ENCODE data around the gene SYCP1.
"Not testable (repeated sequence)": the region's sequence is repeated elsewhere in the genome, so short reads cannot be mapped to it uniquely, and the experiment has no call there.

The SYCP1 gene

DNA sequence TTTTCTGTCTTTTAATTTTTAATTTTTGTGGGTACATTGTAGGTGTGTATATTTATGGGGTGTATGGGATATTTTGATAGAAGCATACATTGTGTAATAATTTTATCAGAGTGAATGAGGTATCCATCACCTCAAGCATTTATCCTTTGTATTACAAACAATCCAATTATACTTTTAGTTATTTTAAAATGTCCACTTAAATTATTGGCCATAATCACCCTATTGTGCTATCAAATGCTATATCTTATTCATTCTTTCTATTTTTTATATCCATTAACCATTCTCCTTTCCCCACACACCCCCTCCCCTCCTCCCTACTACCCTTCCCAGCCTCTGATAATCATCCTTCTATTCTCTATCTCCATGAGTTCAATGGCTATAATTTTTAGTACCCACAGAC, 104.8 kb downstream of the SYCP1 start:
- DNase-seq (ENCODE audit: low read depth in 2 of 2): no peak

DNA sequence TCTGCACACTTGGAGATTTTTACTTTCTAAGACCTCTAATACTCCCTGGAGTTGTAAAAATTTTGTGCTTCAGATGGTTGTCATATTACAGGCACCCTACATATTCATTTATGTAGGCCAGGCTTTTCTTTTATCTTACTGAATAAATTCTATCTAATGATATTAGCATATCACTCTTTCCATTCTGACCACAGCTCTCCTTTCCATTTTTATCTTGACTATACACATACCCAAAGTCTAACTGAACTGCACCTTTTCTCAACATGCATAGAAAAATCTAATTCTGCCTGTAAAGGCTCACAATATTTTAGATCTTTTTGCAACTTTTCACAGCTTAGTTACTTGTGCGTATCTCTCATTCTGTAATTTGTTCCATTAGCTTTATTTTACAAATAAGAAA, 122.2 kb downstream of the SYCP1 start:
- DNase-seq (ENCODE audit: low read depth in 2 of 2): no peak

DNA sequence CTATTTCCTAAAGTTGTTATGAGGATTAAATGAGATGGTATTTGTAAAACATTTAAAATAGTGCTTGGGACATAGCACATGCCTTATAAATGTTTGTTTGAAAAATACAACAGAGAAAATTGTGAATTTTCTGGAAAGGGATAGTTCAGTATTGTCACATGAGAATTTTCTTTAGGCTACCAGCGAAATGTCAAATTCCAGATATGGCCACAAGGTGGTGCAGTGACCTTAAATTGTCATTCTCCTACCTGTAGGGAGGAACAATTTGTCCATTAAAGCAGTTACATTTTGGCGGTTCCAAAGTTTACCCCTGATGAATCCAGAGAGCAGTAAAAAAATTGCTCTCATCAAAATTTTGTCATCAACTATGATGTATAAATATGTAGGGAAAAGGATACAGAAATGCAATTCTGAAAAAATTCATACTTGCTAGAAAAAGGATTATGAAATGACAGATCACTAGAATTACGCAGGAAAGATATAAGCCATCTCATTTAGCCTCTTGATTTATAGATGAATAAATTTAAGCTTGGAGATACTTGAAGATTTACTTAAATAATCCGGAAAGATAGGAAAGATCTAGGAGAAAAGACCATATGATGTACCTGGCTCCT, 124.7 kb downstream of the SYCP1 start:
- peak; percentile 55 to 57 for DNase-seq (ENCODE audit: low read depth in 2 of 2)

DNA sequence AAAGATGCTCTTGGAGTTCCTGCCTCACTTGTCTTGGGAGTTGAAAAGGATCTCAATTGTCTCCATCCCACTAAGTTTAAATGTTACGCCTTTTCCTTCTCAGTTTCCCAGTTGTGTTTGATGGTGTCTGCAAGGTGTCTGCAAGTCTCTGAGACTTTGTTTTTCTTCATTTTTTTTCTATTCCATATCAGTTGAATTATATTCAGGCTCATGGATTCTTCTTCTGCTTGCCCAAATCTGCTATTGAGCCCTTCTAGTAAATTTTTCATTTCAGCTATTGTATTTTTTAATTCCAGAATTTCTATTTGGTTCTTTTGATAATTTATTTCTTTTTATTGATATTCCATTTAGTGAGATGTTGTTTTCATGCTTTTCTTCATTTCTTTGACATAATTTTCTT, 127.6 kb downstream of the SYCP1 start:
- no peak for DNase-seq (ENCODE audit: low read depth in 2 of 2)

DNA sequence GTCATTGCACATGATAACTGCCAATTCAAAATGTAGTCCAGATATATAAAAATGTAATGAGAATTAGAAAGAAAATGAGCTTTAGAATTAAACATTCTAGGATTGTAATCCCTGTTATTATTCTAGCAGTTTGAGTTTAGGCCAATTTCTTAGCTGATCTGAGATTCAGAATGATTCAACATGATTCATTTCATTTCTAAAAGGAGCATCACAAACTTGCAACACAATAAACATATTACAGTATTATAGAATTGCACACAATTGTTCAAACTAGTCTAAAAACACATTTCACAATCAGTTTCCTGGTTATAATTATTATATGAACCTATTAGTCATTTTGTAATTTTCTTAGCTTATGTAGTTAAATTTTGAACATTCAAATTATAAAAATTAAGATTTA, 131.6 kb downstream of the SYCP1 start:
- DNase-seq (ENCODE audit: low read depth in 2 of 2): no peak

DNA sequence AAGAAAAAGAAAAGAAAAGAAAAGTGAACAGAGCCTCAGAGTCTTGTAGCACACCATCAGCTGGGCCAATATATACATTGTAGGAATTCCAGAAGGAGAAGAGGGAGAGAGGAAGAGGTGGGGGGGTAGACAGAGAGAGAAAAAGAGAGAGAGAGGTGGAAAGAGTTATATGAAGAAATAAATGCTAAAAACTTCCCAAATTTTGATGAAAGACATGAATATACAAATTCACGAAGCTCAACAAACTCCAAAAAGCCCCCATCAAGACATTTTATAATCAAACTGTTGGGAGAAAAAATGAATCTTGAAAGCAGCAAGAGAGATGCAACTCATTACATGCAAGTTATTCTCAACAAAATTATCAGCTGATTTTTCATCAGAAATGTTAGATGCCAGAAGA, 133.4 kb downstream of the SYCP1 start:
- DNase-seq (ENCODE audit: low read depth in 2 of 2): no peak

DNA sequence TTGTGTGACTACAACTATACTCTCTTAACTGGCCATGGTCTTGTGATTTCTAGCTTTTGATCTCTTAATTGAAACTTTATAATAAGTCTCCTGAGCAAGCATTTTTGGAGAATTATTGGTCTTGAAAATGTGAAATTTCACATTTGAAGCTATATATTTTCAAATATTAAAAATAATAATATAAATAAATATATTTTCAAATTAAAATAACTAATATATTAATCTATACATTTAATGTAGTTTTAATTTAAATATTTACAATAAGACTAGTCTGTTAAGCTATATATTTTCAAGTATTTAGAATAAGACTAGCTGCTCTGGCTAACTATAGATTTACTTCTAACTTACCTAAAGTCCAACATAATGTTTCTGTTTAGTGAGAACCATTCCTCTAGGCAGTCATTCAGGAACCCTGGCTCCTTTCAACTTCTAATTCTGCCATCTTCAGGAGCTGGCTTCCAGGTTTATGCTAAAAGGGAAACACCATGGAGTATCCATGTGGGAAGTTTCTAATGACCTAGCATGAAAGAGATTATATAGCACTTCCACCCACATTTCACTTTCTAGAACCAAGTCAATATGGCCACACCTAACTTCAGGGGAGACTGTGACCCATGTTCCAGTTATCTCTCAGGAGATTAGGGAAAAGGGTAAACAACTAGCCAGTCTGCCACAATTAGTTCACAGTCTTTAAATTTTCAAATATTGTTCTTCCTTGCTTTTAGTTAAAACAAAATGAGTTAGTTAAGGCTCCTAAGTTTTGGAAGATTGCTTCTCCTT, 143.0 kb downstream of the SYCP1 start:
- no peak for DNase-seq (ENCODE audit: low read depth in 2 of 2)

DNA sequence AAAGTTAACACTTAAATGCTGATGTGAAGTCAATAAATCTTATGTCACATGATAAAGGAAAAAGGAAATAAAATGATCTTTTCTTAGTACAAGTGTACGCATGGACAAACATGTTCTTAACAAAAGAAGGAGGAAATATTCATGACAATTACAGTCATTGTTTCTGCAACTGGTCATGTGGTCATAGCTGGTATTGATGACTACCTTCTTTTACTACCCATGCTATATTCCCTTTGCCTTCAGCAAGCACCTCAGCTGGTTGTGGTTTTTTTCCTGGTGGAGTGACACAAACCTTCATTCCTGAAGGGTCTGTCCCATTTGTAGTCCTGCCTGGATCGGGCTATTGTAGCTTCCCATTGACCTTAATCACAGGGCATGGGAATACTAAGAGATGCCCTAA, 151.5 kb downstream of the SYCP1 start:
- DNase-seq (ENCODE audit: low read depth in 2 of 2): no peak

DNA sequence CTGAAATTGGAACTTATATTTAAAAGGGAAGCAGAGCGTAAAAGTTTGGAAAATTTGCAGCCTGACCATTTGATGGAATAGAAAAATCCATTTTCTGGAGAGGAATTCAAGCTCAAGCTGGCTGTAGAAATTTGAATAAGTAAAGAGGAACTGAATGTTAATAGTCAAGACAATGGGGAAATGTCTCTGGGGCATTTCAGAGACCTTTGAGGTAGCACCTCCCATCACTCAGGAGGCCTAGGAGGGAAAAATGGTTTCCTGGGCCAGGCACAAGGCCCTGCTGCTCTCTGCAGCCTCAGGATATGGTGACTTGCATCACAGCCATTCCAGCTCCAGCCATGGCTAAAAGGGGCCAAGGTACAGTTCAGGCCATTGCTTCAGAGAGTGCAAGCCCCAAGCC, 157.3 kb downstream of the SYCP1 start:
- DNase-seq (ENCODE audit: low read depth in 2 of 2): no peak

DNA sequence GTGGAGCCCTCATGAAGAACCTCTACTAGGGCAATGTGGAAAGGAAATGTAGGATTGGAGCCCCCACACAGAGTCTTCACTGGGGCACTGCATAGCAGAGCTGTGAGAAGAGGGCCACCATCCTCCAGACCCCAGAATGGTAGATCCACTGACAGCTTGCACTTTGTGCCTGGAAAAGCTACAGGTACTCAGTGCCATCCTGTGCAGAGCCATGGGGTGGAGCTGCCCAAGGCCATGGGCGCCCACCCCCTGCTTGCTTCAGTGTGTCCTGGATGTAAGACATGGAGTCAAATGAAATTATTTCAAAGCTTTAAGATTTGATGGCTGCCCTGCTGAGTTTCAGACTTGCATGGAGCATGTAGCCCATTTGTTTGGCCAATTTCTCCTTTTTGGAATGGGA, 157.8 kb downstream of the SYCP1 start:
- no peak for DNase-seq (ENCODE audit: low read depth in 2 of 2)

DNA sequence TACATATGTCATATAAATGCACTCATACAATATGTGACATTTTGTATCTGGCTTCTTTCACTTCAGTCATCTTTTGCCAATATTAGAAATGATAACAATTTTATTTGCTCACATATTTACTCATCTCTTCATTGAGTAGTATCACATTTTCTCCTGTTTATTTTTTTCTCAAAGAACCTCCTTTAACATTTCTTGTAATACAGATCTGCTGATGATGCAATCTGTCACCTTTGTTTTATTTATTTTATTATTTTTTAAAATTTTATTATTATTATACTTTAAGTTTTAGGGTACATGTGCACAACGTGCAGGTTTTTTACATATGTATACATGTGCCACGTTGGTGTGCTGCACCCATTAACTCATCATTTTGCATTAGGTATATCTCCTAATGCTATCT, 159.1 kb downstream of the SYCP1 start:
- DNase-seq (ENCODE audit: low read depth in 2 of 2): no peak

DNA sequence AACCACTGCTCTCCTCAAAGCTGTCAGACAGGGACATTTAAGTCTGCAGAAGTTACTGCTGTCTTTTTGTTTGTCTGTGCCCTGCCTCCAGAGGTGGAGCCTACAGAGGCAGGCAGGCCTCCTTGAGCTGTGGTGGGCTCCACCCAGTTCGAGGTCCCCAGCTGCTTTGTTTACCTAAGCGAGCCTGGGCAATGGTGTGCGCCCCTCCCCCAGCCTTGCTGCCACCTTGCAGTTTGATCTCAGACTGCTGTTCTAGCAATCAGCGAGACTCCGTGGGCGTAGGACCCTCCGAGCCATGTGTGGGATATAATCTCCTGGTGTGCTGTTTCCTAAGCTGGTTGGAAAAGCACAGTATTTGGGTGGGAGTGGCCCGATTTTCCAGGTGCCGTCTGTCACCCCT, 164.9 kb downstream of the SYCP1 start:
- not testable (repeated sequence) for DNase-seq (ENCODE audit: low read depth in 2 of 2)

DNA sequence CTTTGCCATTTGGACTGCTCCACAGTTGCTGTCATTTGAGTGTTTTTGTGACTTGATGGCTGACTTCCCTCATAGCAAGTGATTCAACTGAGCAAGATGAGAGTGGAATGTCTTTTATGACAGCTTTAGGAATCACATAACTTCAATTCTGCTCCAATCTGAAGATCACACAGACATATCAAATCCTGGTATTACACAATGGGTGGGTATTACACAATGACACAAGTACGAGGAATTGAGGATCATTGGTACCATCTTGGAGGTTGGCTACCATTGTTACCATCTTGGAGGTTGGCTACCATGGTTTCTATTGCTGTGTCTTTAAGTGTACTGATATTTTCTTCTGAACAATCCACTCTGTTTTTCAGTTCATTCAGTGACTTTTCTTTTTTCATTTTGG, 166.5 kb downstream of the SYCP1 start:
- DNase-seq (ENCODE audit: low read depth in 2 of 2): no peak

DNA sequence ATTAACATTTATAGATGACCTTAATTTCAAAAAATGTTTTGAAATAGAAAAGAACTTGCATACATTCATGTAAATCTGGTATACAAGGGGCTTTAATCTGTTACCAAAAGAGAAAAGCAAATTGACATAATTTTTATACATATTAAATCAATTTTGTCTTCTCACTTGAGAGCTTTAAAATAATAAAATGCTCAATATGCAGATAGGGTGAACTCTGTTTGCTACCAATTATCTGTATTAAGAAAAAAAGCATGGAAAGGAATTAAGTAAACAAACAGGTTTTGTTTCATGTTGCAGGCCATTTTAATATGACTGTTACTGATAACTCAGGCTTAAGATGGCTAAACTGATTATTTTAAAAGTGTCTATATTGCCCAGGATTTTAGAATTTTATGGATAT, 168.9 kb downstream of the SYCP1 start:
- no peak for DNase-seq (ENCODE audit: low read depth in 2 of 2)

DNA sequence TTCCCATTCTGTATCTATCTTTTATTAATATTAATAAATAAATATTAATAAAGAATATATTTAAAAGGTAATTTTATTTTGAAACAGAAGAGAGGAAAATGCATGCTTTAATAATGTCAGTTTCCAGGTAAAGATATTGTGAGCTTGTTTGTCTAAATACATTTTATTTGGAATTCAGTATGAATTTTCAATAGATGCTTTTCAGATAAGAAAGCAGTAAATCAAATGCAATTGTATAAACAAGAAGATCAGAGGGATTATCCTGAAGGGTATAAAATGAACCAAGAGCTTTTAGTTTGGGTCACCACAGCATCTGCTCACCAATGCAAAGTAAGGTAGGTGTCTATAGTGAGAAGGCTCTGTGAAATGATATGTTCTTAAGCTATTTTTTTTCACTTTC, 174.9 kb downstream of the SYCP1 start, which contains the start of gene TSHB:
TSHB (plus strand) TSS at position 301 of the 400 bp plus-strand sequence. CDS start 3,537 bp downstream, outside the sequence.
- DNase-seq (ENCODE audit: low read depth in 2 of 2): no peak

DNA sequence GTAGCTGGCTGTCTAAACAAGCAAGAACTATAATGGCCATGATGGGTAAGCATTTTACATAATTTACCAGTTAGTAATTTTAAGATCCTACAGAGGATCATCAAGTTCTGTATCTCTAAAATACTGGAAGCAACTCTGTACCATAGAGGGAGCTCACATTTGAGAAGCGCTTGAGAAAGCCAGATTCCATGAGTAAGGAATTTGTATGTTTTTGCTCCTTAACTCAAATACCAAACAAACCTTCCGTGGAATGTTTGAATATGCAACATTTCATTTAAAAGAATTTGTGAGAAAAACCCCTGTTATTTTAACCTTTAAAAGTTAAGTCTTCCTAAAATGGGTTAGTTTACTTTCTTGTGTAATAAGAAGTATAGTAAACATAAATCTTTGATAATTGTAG, 176.9 kb downstream of the SYCP1 start:
- no peak for DNase-seq (ENCODE audit: low read depth in 2 of 2)

DNA sequence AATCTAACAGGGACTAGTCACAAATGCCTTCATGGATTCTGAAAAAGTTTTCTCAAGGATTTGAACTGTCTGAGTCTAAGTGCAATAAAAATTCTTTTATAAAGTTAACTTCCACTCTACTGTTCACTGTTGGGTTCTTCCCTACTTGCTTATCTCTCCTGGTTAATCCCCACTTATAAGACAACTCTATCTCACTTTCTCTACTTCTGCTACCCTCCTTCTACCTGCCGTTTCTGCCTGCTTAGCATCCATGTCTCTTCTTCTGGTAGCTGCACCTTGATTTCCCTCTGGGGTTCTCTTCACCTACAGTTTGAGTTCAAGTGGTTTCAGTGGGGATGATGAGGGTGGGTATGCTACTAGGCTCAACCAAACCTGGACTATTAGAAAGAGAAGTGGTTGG, 181.0 kb downstream of the SYCP1 start:
- no peak for DNase-seq (ENCODE audit: low read depth in 2 of 2)

DNA sequence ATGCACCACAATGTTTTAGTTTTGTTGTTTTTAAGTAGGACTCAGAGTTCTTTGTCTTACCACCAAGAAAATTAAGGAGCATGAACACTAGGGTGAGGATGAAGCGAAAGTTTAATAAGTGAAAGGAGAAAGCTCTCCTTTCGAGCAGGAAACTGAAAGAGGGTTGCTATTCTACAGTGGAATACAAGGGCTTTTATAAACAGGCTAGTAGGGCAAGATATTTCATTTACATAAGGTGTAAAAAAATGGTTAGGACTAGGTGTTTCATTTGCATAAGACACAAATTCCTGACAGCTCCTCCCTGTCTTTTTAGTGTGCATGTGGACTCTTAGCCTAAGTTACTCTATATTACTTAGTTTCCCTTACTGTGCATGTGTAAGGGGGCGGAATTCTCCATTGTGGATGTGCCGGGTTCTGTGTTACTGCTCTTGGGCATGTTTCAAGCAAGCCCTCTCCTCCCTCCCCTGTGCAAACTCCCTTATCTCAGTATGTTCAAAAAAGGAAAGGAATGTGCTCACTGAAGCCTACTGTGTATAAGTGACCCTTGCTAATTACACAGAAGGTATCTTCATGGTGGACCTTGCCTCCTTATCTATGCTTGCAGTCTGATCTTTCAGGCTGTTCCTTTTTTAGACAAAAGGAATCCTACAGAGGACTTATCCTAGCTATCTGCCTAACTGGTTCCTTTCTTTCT, 182.3 kb downstream of the SYCP1 start:
- DNase-seq (ENCODE audit: low read depth in 2 of 2): no peak

DNA sequence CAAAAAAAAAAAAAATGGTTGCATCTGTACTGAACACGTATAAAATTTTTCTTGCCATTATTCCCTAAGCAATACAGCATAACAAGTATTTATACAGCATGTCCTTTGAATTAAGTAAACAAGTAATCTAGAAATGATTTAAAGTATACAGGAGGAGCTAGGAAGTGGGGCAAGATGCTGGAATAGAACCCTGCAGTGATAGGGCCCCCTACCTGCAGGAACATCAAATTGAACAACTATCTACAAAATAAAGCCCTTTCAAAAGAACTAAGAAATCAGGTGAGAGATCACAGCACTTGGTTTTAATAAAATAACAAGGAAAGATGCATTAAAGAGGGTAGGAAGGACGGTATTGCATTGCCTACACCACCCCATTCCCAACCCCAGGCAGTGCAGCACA, 185.8 kb downstream of the SYCP1 start:
- no peak for DNase-seq (ENCODE audit: low read depth in 2 of 2)

DNA sequence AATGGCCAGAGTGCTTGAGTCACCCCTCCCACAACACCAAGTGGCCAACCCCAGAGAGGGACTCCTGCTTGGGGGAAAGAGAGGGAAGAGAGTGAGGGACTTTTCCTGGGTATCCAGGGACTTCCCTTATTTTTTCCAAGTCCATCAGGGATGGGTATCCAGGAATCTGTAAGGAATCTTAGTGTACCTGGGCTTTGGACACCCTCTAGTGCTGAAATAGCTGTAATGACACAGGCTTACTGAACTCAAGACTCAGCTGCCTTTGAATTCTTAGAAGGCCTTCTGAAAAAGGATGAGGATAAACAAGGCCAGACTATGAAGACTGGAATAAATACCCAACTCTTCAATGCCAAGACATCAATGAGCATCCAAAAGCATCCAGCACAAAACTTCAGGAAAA, 187.0 kb downstream of the SYCP1 start:
- no peak for DNase-seq (ENCODE audit: low read depth in 2 of 2)
